Fibroblast of lung (primary cell): ENCODE measurements around the gene SOX10. TPM values are rescaled to one million over a fixed set of nuclear protein-coding genes. Genes with fewer than 3 reads are reported as not detected.

Experiments used
- DNase-seq, 2 donors: peaks; one replicate each; pipeline versions ENCODE4 v3.0.0 to v3.0.0-alpha.2; 2010; ENCODE audit warnings: low read depth in 2 of 2
- H2AFZ ChIP-seq: 2 replicates; pipeline ENCODE4 v1.5.1; 2012; ENCODE audit warnings: low read length, control low read depth, inconsistent platforms
- H3K27ac ChIP-seq: 2 replicates; pipeline ENCODE4 v1.5.1; 2011; ENCODE audit warnings: low read length, control low read depth; ENCODE audit not compliant: insufficient read depth
- H3K27me3 ChIP-seq: 2 replicates; pipeline ENCODE4 v1.5.1; 2011; ENCODE audit warnings: mild to moderate bottlenecking, low read length; ENCODE audit not compliant: control insufficient read depth, insufficient read depth
- H3K36me3 ChIP-seq: 2 replicates; pipeline ENCODE4 v1.5.1; 2011; ENCODE audit warnings: low read length; ENCODE audit not compliant: control insufficient read depth, insufficient read depth
- H3K4me1 ChIP-seq: 2 replicates; pipeline ENCODE4 v1.5.1; 2011; ENCODE audit warnings: low read length; ENCODE audit not compliant: control insufficient read depth, insufficient read depth; ENCODE audit errors: extremely low read depth
- H3K4me2 ChIP-seq: 2 replicates; pipeline ENCODE4 v1.5.1; 2011; ENCODE audit warnings: low read length, control low read depth; ENCODE audit not compliant: insufficient read depth; ENCODE audit errors: extremely low read depth
- H3K4me3 ChIP-seq, 4 experiments: fragments of 200-600 bp in 1 of 4; sonication (generic) in 1 of 4; replicated peaks in 1 of 4; 2 replicates each; pipeline ENCODE4 v1.5.1; 2011 to 2016; ENCODE audit warnings: low read length in 4 of 4, low read depth in 3 of 4, mild to moderate bottlenecking in 3 of 4, control low read depth in 2 of 4, inconsistent platforms in 1 of 4, mixed read lengths in 1 of 4; ENCODE audit not compliant: insufficient read depth in 1 of 4; ENCODE audit errors: control extremely low read depth in 1 of 4
- H3K79me2 ChIP-seq: 2 replicates; pipeline ENCODE4 v1.5.1; 2012; ENCODE audit warnings: mild to moderate bottlenecking, low read length, inconsistent platforms; ENCODE audit not compliant: control insufficient read depth, insufficient read depth
- H3K9ac ChIP-seq: 2 replicates; pipeline ENCODE4 v1.5.1; 2011; ENCODE audit warnings: mild to moderate bottlenecking, low read length, control low read depth; ENCODE audit not compliant: insufficient read depth
- H3K9me3 ChIP-seq: 2 replicates; pipeline ENCODE4 v1.5.1; 2012; ENCODE audit warnings: low read depth, low read length; ENCODE audit not compliant: control insufficient read depth, insufficient read depth
- H4K20me1 ChIP-seq: 2 replicates; pipeline ENCODE4 v1.5.1; 2011; ENCODE audit warnings: low read length; ENCODE audit not compliant: control insufficient read depth, insufficient read depth; ENCODE audit errors: extremely low read depth
- CTCF ChIP-seq, 2 donors: IDR thresholded peaks in 1 of 2; conservative IDR thresholded peaks in 1 of 2; 1 replicate in 1 of 2; 2 replicates in 1 of 2; pipeline ENCODE4 v1.5.1; 2011 to 2012; ENCODE audit warnings: low read length in 2 of 2, control low read depth in 1 of 2, inconsistent platforms in 1 of 2, low read depth in 1 of 2, mild to moderate bottlenecking in 1 of 2
- EZH2 ChIP-seq: IDR thresholded peaks from 2 replicates; pipeline ENCODE4 v1.5.1; 2012; ENCODE audit warnings: low read length, control low read depth, mild to moderate bottlenecking; ENCODE audit errors: missing control alignments
- polyA minus RNA-seq: library from RNA; depleted of rRNA, polyadenylated mRNA; stranded (reverse); fragments of >200 nt; gene quantifications from 2 replicates; pipeline ENCODE4 v1.2.3, GENCODE V29; 2011; ENCODE audit warnings: low replicate concordance
- polyA plus RNA-seq, 2 donors: library from polyadenylated mRNA; depleted of rRNA in 1 of 2; stranded (reverse) in 1 of 2; unstranded in 1 of 2; fragments of >200 nt; gene quantifications; 2 replicates each; pipeline ENCODE4 v1.2.1, GENCODE V29; 2011 to 2012; ENCODE audit warnings: missing spikeins in 1 of 2
- total RNA-seq: library from RNA; depleted of rRNA; stranded (reverse); fragments of >200 nt; gene quantifications from 2 replicates; pipeline ENCODE4 v1.2.1, GENCODE V29; 2014

The SOX10 gene
- not detected in 2 replicates for total RNA-seq
- polyA plus RNA-seq, result not detected in 2 replicates
- not detected in 2 replicates for polyA plus RNA-seq (2012)
- polyA minus RNA-seq, result not detected in 2 replicates

GRCh38 chr22:37983860-37984791 lies at the start of gene SOX10:
TSS of gene SOX10 (minus strand) at chr22:37984555. CDS start at chr22:37983784, 771 bp downstream.
- DNase-seq, result no peak
- H3K4me1 ChIP-seq, result no peaks in the 10 kb centered on the region
- no peak within 1 kb of the TSS for H3K4me3 ChIP-seq
- no peak within 1 kb of the TSS for H3K4me2 ChIP-seq
- H3K27me3 ChIP-seq, result no peaks in the 10 kb centered on the region
- no peaks in the 10 kb centered on the region for H3K36me3 ChIP-seq
- H3K9ac ChIP-seq, result no peak within 1 kb of the TSS
- H3K9me3 ChIP-seq, result no peaks in the 10 kb centered on the region
- H2AFZ ChIP-seq, result no peak within 1 kb of the TSS
- no peaks in the 10 kb centered on the region for H4K20me1 ChIP-seq
- no peaks in the 10 kb centered on the region for H3K79me2 ChIP-seq
- no peak within 1 kb of the TSS for H3K27ac ChIP-seq
- TF ChIP-seq EZH2 (no peak), CTCF (conservative IDR thresholded peaks at IDR 0.05 in 1 of 2, IDR thresholded peaks at IDR 0.05 in 1 of 2; ENCODE audit: low read depth in 1 of 2, low read length in 2 of 2) (no peak)

- Histone ChIP-seq H3K27ac (peak overlapping the region; percentile 66), H2AFZ (peak overlapping the region; percentile 25), H3K9ac (no peak overlapping the region), H3K4me1 (peaks cover 30% of the 10 kb centered on the region), H3K4me2 (no peak overlapping the region), H3K79me2 (no peaks in the 10 kb centered on the region), H3K27me3 (peaks cover 4% of the 10 kb centered on the region), H3K4me3 (no peak overlapping the region), H3K36me3 (no peaks in the 10 kb centered on the region), H4K20me1 (no peaks in the 10 kb centered on the region), H3K9me3 (no peaks in the 10 kb centered on the region)
- no peak for DNase-seq
- TF ChIP-seq EZH2 (no peak), CTCF (conservative IDR thresholded peaks at IDR 0.05 in 1 of 2, IDR thresholded peaks at IDR 0.05 in 1 of 2; ENCODE audit: low read depth in 1 of 2, low read length in 2 of 2) (no peak)
These were observed 49.3 kb upstream of the SOX10 start for GRCh38 chr22:38033522-38034277.
